Esophagus muscularis mucosa (tissue), 3 donors: ENCODE data around the gene FMN1.

Experiments
- CTCF ChIP-seq, 3 experiments: fragments of 200-600 bp in 2 of 3; fragments of 450-650 bp in 1 of 3; sonication (generic) in 2 of 3; IDR thresholded peaks; one replicate each; pipeline ENCODE4 v1.5.1; 2017 to 2019; ENCODE audit warnings: antibody characterized with exemption in 3 of 3, mild to moderate bottlenecking in 2 of 3, moderate library complexity in 1 of 3
- POLR2A ChIP-seq: fragments of 450-650 bp; IDR thresholded peaks from one replicate; pipeline ENCODE4 v1.6.1; 2017; ENCODE audit warnings: antibody characterized with exemption, moderate library complexity, mild to moderate bottlenecking, low read depth
- POLR2AphosphoS5 ChIP-seq, 2 donors: sonication (generic); formaldehyde crosslinking; IDR thresholded peaks; one replicate each; pipeline ENCODE4 v1.6.1; 2017; ENCODE audit warnings: antibody characterized with exemption in 2 of 2

- TF ChIP-seq POLR2AphosphoS5 (IDR thresholded peaks at IDR 0.05) (no peak), CTCF (IDR thresholded peaks at IDR 0.05) (no peak), POLR2A (no peak)
Observed at GRCh38 chr15:33044598-33044997, 149.9 kb downstream of the FMN1 start.
